Measurements from ENCODE around the gene ACSL1. TPM values are rescaled to one million over a fixed set of nuclear protein-coding genes. Genes with fewer than 3 reads are reported as not detected.

Gene ACSL1
- total RNA-seq, 2 donors from 2014 or later = 3.8 to 5.2 TPM

- no peak for TF ChIP-seq CTCF (conservative IDR thresholded peaks at IDR 0.05)
- no peaks in the 10 kb centered on the region for H3K9me3 Mint-ChIP-seq
- H3K27ac Mint-ChIP-seq = no peak overlapping the region
- Histone ChIP-seq H3K36me3 (ENCODE audit: control insufficient read depth, insufficient read depth, low read length) (peaks cover 15% of the 10 kb centered on the region), H3K9me3 (ENCODE audit: control insufficient read depth, low read length) (no peaks in the 10 kb centered on the region), H3K4me3 (ENCODE audit: low read length) (no peak overlapping the region), H3K9ac (ENCODE audit: extremely low read depth, low read length, poor library complexity, severe bottlenecking) (no peak overlapping the region), H3K4me1 (ENCODE audit: control insufficient read depth, insufficient read depth, low read length) (peaks cover 5% of the 10 kb centered on the region), H3K27ac (ENCODE audit: low read depth, low read length) (no peak overlapping the region), H3K27me3 (ENCODE audit: control insufficient read depth, insufficient read depth, low read length, poor library complexity, severe bottlenecking) (no peaks in the 10 kb centered on the region)
- no peak for DNase-seq
- H3K4me1 Mint-ChIP-seq = peaks cover 7% of the 10 kb centered on the region
- H3K27me3 Mint-ChIP-seq (ENCODE audit: insufficient read depth) = no peaks in the 10 kb centered on the region
- 91 to 96% methylated on average over 9 of the region's 9 CpGs for WGBS, 2 experiments (ENCODE audit: insufficient coverage in 1 of 2, insufficient read length in 1 of 2)
- no peaks in the 10 kb centered on the region for H3K36me3 Mint-ChIP-seq (ENCODE audit: low read depth)
- H3K4me3 Mint-ChIP-seq = no peak overlapping the region
Observed at GRCh38 chr4:184802697-184803015, 23.1 kb downstream of the ACSL1 start.

GRCh38 chr4:184801781-184802696, 23.7 kb downstream of the ACSL1 start:
- Mint-ChIP-seq H3K4me1 (peaks cover 7% of the 10 kb centered on the region), H3K27ac (no peak overlapping the region), H3K36me3 (ENCODE audit: low read depth) (no peaks in the 10 kb centered on the region), H3K27me3 (ENCODE audit: insufficient read depth) (no peaks in the 10 kb centered on the region), H3K4me3 (no peak overlapping the region), H3K9me3 (no peaks in the 10 kb centered on the region)
- WGBS, 2 experiments (ENCODE audit: insufficient coverage in 1 of 2, insufficient read length in 1 of 2) = 88% methylated on average over 8 to 10 of the region's 10 CpGs
- Histone ChIP-seq H3K27me3 (ENCODE audit: control insufficient read depth, insufficient read depth, low read length, poor library complexity, severe bottlenecking) (no peaks in the 10 kb centered on the region), H3K4me3 (ENCODE audit: low read length) (no peak overlapping the region), H3K27ac (ENCODE audit: low read depth, low read length) (no peak overlapping the region), H3K9ac (ENCODE audit: extremely low read depth, low read length, poor library complexity, severe bottlenecking) (no peak overlapping the region), H3K4me1 (ENCODE audit: control insufficient read depth, insufficient read depth, low read length) (peaks cover 5% of the 10 kb centered on the region), H3K9me3 (ENCODE audit: control insufficient read depth, low read length) (no peaks in the 10 kb centered on the region), H3K36me3 (ENCODE audit: control insufficient read depth, insufficient read depth, low read length) (peaks cover 22% of the 10 kb centered on the region)
- TF ChIP-seq CTCF (conservative IDR thresholded peaks at IDR 0.05) = no peak
- no peak for DNase-seq

- peaks cover 2% of the 10 kb centered on the region for H3K9me3 Mint-ChIP-seq
- WGBS, 2 experiments (ENCODE audit: insufficient coverage in 1 of 2, insufficient read length in 1 of 2) = 91 to 97% methylated on average over 4 to 7 of the region's 7 CpGs
- H3K9ac ChIP-seq (ENCODE audit: extremely low read depth, low read length, poor library complexity, severe bottlenecking) = no peak overlapping the region
- H3K27ac ChIP-seq (ENCODE audit: low read depth, low read length) = no peak overlapping the region
- H3K4me1 Mint-ChIP-seq = no peaks in the 10 kb centered on the region
- H3K27ac Mint-ChIP-seq = no peak overlapping the region
- peaks cover 14% of the 10 kb centered on the region for H3K9me3 ChIP-seq (ENCODE audit: control insufficient read depth, low read length)
- H3K36me3 Mint-ChIP-seq (ENCODE audit: low read depth) = no peaks in the 10 kb centered on the region
- H3K27me3 Mint-ChIP-seq (ENCODE audit: insufficient read depth) = no peaks in the 10 kb centered on the region
- no peaks in the 10 kb centered on the region for H3K27me3 ChIP-seq (ENCODE audit: control insufficient read depth, insufficient read depth, low read length, poor library complexity, severe bottlenecking)
- no peak overlapping the region for H3K4me3 Mint-ChIP-seq
- no peak overlapping the region for H3K4me3 ChIP-seq (ENCODE audit: low read length)
- H3K4me1 ChIP-seq (ENCODE audit: control insufficient read depth, insufficient read depth, low read length) = no peaks in the 10 kb centered on the region
- H3K36me3 ChIP-seq (ENCODE audit: control insufficient read depth, insufficient read depth, low read length) = peaks cover 31% of the 10 kb centered on the region
- DNase-seq = no peak
- TF ChIP-seq CTCF (conservative IDR thresholded peaks at IDR 0.05) = no peak
Observed at GRCh38 chr4:184798504-184798903, 27.3 kb downstream of the ACSL1 start.
